ENCODE data around the gene MARCHF9. TPM values are rescaled to one million over a fixed set of nuclear protein-coding genes. Genes with fewer than 3 reads are reported as not detected.

Gene MARCHF9
- total RNA-seq, 1 experiment from 2014 or later = 21.8 TPM

DNA sequence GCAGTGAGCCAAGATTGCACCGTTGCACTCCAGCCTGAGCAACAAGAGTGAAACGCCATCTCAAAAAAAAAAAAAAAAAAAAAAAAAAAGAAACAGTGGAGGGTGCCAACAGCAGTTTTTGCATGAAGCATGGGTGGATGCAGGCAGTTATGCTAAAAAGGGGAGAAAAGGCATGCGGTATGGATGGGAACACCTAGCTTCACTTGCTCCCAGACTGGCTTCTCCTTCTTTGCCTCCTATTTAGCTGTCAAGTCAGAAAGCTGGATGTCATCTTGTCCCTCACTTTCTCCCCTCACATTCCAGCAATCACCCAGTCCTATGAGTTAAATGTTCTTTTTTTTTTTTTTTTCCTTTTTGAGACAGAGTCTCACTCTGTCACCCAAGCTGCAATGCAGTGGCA is 20.1 kb downstream of the MARCHF9 start:
- Histone ChIP-seq H3K79me2 (ENCODE audit: insufficient read depth, low read length) (peaks cover 25% of the 10 kb centered on the region), H3K4me3 (replicated peaks in 1 of 2; ENCODE audit: low read depth in 1 of 2, low read length in 2 of 2) (no peak overlapping the region), H3K4me1 (ENCODE audit: control insufficient read depth in 1 of 2, insufficient read depth in 2 of 2, low read length in 2 of 2) (peaks cover 5 to 17% of the 10 kb centered on the region in 2 experiments; a peak in 3 of 4 replicates), H3K9me3 (ENCODE audit: control insufficient read depth in 1 of 2, insufficient read depth in 1 of 2, low read depth in 1 of 2, low read length in 2 of 2) (no peaks in the 10 kb centered on the region), H3K9me2 (ENCODE audit: insufficient read depth) (no peaks in the 10 kb centered on the region), H3K4me2 (ENCODE audit: low read length) (no peak overlapping the region), H4K20me1 (ENCODE audit: insufficient read depth) (no peaks in the 10 kb centered on the region), H3K9ac (ENCODE audit: low read length) (no peak overlapping the region), H3K27me3 (ENCODE audit: insufficient read depth, low read length) (no peaks in the 10 kb centered on the region), H2AFZ (ENCODE audit: low read depth, low read length, poor library complexity, severe bottlenecking) (no peak overlapping the region), H3K27ac (ENCODE audit: low read depth, low read length) (no peak overlapping the region), H3K36me3 (ENCODE audit: control insufficient read depth in 1 of 2, insufficient read depth in 2 of 2, low read length in 2 of 2) (peaks cover under 1 to 8% of the 10 kb centered on the region in 2 experiments; a peak in 2 of 4 replicates)
- TF ChIP-seq YY1 (IDR thresholded peaks at IDR 0.05; ENCODE audit: extremely low read depth, insufficient replicate concordance, low read depth, low read length) (no peak), ZFX (IDR thresholded peaks at IDR 0.05) (no peak), ZBTB33 (IDR thresholded peaks at IDR 0.05; ENCODE audit: extremely low read depth, insufficient replicate concordance, low read length) (no peak), EGR1 (IDR thresholded peaks at IDR 0.05; ENCODE audit: low read depth) (no peak), POLR2A (IDR thresholded peaks at IDR 0.05; ENCODE audit: borderline replicate concordance, extremely low read depth, insufficient read depth, insufficient read length) (no peak)
- ChIA-PET POLR2A (no interaction called here), CTCF (interaction anchor here (0.7 to 1.2 kb wide), 2 partner anchors 28 to 116 kb away, joined by 3 to 4 read pairs; no protein-coding TSS in a partner anchor), RAD21 (ENCODE audit: low non-redundant PET in 1 of 2, low total read pairs in 2 of 2, uncharacterized antibody in 2 of 2, unreplicated experiment in 2 of 2) (no interaction called here)
- no TSS peak for BruUV-seq (replicated peaks)
- intact Hi-C loops (cut with micrococcal nuclease) = no loop called here
- DNase-seq (ENCODE audit: low read depth, low spot score) (no peak), ATAC-seq (no peak)

DNA sequence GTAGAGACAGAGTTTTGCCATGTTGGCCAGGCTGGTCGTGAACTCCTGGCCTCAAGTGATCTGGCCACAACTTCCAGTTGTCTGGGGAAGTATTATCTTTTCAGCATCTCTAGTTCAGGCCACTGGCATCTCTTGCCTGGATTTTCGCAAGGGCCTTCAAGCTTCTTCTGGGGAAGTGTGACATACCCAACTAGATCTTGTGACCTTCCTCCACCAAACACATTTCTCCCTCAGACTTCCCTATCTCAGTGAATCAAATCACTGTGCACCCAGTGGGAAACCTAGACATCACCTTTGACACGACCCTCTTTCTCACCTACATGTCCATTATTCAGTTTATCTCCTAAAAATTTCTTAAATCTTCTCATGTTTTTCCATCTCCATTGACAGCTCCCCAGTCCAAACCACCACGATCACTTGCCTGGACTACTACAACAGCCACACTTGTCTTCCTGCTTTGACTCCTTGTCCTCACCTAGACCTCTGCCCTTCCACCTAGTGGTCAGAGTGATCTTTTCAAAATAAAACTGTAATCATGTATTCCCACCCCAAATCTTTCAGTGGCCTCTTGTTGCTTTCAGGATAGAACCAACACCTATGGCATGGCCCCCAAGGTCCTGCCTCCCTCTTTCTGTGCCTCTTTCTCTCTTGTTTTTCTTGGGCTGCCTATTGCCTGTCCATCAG is 20.8 kb downstream of the MARCHF9 start:
- H3K79me2 ChIP-seq (ENCODE audit: insufficient read depth, low read length) = peaks cover 20% of the 10 kb centered on the region
- no TSS peak for BruUV-seq (replicated peaks)
- ChIA-PET CTCF (interaction anchor here (0.7 to 1.2 kb wide), 2 partner anchors 27 to 115 kb away, joined by 3 to 4 read pairs; no protein-coding TSS in a partner anchor), POLR2A (no interaction called here), RAD21 (ENCODE audit: low non-redundant PET in 1 of 2, low total read pairs in 2 of 2, uncharacterized antibody in 2 of 2, unreplicated experiment in 2 of 2) (no interaction called here)
- H3K4me3 ChIP-seq (replicated peaks in 1 of 2; ENCODE audit: low read depth in 1 of 2, low read length in 2 of 2) = no peak overlapping the region
- no peak for ATAC-seq
- H3K9me3 ChIP-seq (ENCODE audit: control insufficient read depth in 1 of 2, insufficient read depth in 1 of 2, low read depth in 1 of 2, low read length in 2 of 2) = no peaks in the 10 kb centered on the region
- intact Hi-C loops (cut with micrococcal nuclease) = no loop called here
- no peak for DNase-seq (ENCODE audit: low read depth, low spot score)
- no peak overlapping the region for H3K27ac ChIP-seq (ENCODE audit: low read depth, low read length)
- H3K9me2 ChIP-seq (ENCODE audit: insufficient read depth) = no peaks in the 10 kb centered on the region
- no peaks in the 10 kb centered on the region for H3K27me3 ChIP-seq (ENCODE audit: insufficient read depth, low read length)
- peaks cover 0 to 3% of the 10 kb centered on the region in 2 experiments; a peak in 1 of 4 replicates for H3K36me3 ChIP-seq (ENCODE audit: control insufficient read depth in 1 of 2, insufficient read depth in 2 of 2, low read length in 2 of 2)
- H4K20me1 ChIP-seq (ENCODE audit: insufficient read depth) = no peaks in the 10 kb centered on the region
- no peak overlapping the region for H3K4me2 ChIP-seq (ENCODE audit: low read length)
- H3K9ac ChIP-seq (ENCODE audit: low read length) = no peak overlapping the region
- peaks cover 5 to 15% of the 10 kb centered on the region in 2 experiments; a peak in 3 of 4 replicates for H3K4me1 ChIP-seq (ENCODE audit: control insufficient read depth in 1 of 2, insufficient read depth in 2 of 2, low read length in 2 of 2)
- TF ChIP-seq SP1 (IDR thresholded peaks at IDR 0.05; ENCODE audit: low read depth) = no peak
- TF ChIP-seq CTCF (IDR thresholded peaks at IDR 0.05 in 2 of 3, conservative IDR thresholded peaks at IDR 0.05 in 1 of 3; ENCODE audit: borderline replicate concordance in 1 of 3, insufficient read depth in 1 of 3, low read depth in 2 of 3, low read length in 2 of 3) = peak in 1 of 3 experiments; percentile 28; a peak in 1 of 6 replicates
- no peak overlapping the region for H2AFZ ChIP-seq (ENCODE audit: low read depth, low read length, poor library complexity, severe bottlenecking)

Measured in HCT116 (cell line).